Stromal cell of bone marrow (primary cell): ENCODE measurements around the gene AHNAK.
A peak's percentile ranks its signal among the peaks of the same experiment; 100 is the strongest.
"Not testable (repeated sequence)": the region's sequence is repeated elsewhere in the genome, so short reads cannot be mapped to it uniquely, and the experiment has no call there.

Experiments used
- DNase-seq: peaks from one replicate; pipeline ENCODE4 v3.0.0-alpha.2; 2012; ENCODE audit warnings: low read depth

The AHNAK gene

DNA sequence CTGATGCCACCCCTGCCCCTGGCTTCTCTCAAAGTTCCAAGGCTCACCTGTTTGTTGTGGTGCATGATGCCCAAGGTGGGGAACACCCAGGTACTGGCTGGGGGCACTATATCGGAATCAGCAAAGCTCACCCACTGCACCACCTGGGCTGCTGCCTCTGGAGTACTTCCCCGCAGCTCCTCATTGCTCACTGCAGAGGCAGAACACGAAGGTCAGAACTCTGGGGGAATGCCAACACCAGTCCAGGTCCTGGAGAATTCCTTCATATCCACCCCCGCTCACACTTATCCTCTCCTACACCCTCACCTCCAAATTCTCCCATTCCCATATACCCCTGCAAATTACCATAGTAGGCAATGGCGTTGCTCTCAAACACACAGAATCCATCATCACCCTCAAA, 24.9 kb upstream of the AHNAK start:
- not testable (repeated sequence) for DNase-seq

- DNase-seq, result not testable (repeated sequence)
Measured at GRCh38 chr11:62570903-62571302, 24.3 kb upstream of the AHNAK start.

- DNase-seq, result no peak
Measured at GRCh38 chr11:62569611-62570010, 23.0 kb upstream of the AHNAK start.

- DNase-seq, result no peak
Measured at GRCh38 chr11:62567018-62567633, 20.5 kb upstream of the AHNAK start.

DNA sequence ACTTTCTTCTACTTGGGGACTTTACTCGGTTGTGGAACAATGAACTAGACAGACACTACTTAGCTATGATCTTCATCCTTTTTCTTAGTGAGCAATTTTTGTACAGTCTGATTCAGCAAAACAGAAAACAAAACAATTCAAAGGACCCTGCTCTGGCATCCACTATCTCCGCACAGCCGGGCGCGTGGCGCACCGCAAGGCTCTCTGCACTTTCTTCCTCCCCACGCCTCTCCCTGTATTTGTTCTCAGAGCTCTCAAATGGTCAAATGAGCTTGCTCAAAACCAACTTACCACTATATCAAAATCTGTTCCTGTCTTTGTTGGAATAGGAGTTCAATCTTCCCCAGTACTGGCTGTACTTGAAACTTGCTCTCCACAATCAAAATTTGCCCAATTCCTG, 19.6 kb upstream of the AHNAK start:
- DNase-seq, result no peak

GRCh38 chr11:62565100-62565802, 18.6 kb upstream of the AHNAK start:
- DNase-seq, result no peak

- not testable (repeated sequence) for DNase-seq
Measured at GRCh38 chr11:62561677-62562230, 15.1 kb upstream of the AHNAK start.

GRCh38 chr11:62560566-62561103, 14.0 kb upstream of the AHNAK start:
- DNase-seq, result peak; percentile 93

DNA sequence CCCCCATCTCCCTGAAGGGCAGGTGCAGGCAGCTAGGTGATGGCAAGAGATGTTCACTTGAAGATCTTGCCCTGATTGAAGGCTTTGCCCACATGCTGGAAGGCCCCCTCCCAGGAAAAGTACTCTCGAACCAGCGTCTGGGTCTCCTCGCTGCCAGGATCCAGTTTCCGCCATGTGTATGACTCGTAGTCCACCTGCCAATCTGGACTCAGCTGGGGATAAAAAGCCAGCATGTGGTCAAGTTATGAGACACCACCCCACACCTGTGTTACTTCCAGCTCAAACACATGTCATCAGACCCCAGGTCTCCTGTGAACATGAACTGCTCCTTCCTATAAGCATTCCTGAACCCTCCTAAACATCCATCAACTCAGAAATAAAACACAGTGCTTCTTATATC, 13.0 kb upstream of the AHNAK start:
- not testable (repeated sequence) for DNase-seq

- no peak for DNase-seq
Measured at GRCh38 chr11:62559204-62559603, 12.6 kb upstream of the AHNAK start.

DNA sequence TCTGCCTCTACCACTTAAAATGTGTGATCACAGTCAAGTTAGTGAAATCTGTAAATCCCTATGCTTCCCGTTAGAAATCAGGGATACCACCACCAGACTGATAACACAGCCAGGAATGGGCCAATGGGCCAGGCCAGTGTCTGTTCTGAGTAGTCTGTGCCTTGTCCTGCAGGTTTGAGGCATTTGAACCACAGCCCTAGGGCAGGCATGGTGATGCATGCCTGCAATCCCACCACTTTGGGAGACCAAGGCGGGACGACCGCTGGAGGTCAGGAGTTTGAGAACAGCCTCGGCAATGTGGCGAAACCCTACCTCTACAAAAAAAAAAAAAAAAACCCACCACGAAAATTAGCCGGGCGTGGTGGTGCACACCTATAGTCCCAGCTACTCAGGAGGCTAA, 12.1 kb upstream of the AHNAK start:
- DNase-seq, result no peak

- no peak for DNase-seq
Measured at GRCh38 chr11:62556875-62557631, 10.4 kb upstream of the AHNAK start.

DNA sequence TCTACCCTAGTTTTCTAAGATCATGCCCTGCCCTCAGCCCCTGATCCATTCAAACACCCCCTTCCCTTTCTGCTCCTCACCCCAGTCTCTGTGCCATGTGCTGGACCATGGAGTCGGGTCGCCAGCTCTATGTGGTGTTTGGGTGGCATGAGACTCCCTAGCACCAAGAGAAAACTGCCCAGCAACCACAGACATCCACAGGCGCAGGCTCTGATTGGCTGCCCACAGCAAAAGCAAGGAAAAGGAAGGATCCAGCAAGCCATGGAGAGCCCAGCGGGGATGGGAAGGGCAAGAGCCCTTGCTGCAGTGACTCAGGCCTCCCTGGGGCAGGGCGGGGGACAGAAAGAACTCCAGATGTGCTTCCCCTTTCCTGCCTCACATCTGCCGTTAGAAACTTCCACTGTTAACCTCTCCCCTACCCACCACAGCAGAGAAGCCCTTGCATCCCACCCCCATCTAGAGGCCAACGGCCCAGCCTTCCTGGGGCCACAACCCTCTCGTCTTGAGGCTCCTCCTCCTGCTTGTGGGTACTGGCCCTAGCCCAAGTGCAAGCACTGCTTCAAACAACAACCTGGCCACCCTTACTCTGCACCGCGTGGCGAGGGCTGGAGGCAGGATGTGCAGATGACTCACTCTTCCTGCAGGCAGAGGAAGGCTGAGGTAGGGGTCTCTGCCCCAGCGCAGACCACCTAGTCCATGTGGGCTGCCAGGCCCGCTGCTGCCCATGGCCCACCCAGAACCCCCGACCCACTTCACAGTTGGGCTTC, 9.7 kb upstream of the AHNAK start:
- peak; percentile 97 for DNase-seq

DNA sequence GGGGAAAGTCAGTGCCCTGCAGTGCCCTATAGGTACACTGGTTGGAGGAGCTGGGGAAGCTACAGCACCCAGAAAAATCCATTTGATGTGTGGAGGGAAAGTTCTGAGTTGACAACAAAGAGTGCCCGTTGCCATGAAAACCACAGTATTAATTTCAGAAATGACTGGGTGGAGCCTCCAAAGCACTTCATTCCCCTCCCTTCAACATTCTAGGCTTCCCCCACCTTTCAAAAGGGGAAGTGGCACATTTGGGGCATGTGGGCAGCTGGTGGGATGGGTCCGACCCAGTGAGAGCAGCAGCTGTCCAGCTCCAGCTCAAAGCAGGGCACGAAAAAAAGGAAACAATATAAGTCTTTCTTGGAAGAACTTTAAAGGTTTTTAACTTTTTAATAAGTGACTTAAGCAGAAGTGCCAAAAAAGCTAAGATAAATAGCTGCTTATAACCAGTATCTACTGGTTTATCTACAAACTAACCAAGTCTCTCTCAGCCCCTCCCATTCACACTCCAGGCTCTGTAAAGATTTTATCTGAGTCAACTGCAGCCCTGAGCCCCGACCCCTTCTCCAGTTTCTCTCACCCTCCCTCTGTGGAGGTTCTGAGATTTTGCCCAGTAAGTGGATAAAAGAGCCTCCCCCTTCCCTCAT, 9.0 kb upstream of the AHNAK start:
- no peak for DNase-seq

GRCh38 chr11:62554387-62555167, 8.0 kb upstream of the AHNAK start:
- DNase-seq, result no peak

- peak; percentile 83 for DNase-seq
Measured at GRCh38 chr11:62553839-62554361, 7.3 kb upstream of the AHNAK start.

- DNase-seq, result peak; percentile 94
Measured at GRCh38 chr11:62553080-62553838, 6.7 kb upstream of the AHNAK start.

GRCh38 chr11:62552485-62553079, 6.0 kb upstream of the AHNAK start:
- DNase-seq, result no peak

DNA sequence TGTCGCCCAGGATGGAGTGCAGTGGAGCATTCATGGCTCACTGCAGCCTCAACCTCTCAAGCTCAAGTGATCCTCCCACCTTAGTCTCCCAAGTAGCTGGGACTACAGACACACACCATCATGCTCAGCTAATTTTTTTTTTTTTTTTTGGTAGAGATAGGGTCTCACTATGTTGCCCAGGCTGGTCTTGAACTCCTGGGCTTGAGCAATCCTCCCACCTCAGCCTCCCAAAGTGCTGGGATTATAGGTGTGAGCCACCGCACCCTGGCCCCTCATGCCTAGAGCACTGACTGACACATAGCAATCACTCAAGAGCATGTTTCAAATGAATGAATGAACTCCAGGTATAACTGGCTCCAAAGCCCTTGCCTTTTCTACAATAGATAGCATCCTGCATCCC, 3.9 kb upstream of the AHNAK start:
- DNase-seq, result not testable (repeated sequence)
